OCI-LY1 (cell line): ENCODE results near the gene C19orf33.
A peak's percentile ranks its signal among the peaks of the same experiment; 100 is the strongest.

Source experiments
- H2AFZ ChIP-seq: fragments of 200-600 bp; sonication (generic), shearing (Covaris generic); 2 replicates; pipeline ENCODE4 v1.6.0; 2014; ENCODE audit warnings: antibody characterized with exemption, mild to moderate bottlenecking, low read length
- H3F3A ChIP-seq: fragments of 200-600 bp; sonication (generic), shearing (Covaris generic); 2 replicates; pipeline ENCODE4 v1.6.0; 2014; ENCODE audit warnings: mild to moderate bottlenecking, antibody characterized with exemption, low read length, moderate library complexity; ENCODE audit not compliant: insufficient read depth
- H3K27ac ChIP-seq: fragments of 200-600 bp; sonication (generic); 2 replicates; pipeline ENCODE4 v1.5.1; 2014; ENCODE audit warnings: low read length, mixed run types, mild to moderate bottlenecking, low read depth; ENCODE audit not compliant: poor library complexity, severe bottlenecking
- H3K27me3 ChIP-seq: fragments of 200-600 bp; sonication (generic); 2 replicates; pipeline ENCODE4 v1.6.0; 2014; ENCODE audit warnings: antibody characterized with exemption, mild to moderate bottlenecking, low read length, moderate library complexity; ENCODE audit not compliant: insufficient read depth
- H3K36me3 ChIP-seq: fragments of 200-600 bp; sonication (generic); 2 replicates; pipeline ENCODE4 v1.6.1; 2014; ENCODE audit warnings: mild to moderate bottlenecking, antibody characterized with exemption, low read length, moderate library complexity, mixed read lengths; ENCODE audit not compliant: insufficient read depth
- H3K4me1 ChIP-seq: fragments of 200-600 bp; sonication (generic); 2 replicates; pipeline ENCODE4 v1.5.1; 2014; ENCODE audit warnings: mild to moderate bottlenecking, low read length, moderate library complexity; ENCODE audit not compliant: insufficient read depth, severe bottlenecking
- H3K4me2 ChIP-seq: fragments of 200-600 bp; sonication (generic), shearing (Covaris generic); 2 replicates; pipeline ENCODE4 v1.6.1; 2014; ENCODE audit warnings: low read length
- H3K4me3 ChIP-seq: fragments of 200-600 bp; sonication (generic); 2 replicates; pipeline ENCODE4 v1.5.1; 2014; ENCODE audit warnings: low read length, low read depth, mild to moderate bottlenecking, mixed read lengths; ENCODE audit not compliant: poor library complexity, severe bottlenecking
- H3K79me2 ChIP-seq: fragments of 200-600 bp; shearing (Covaris generic); 2 replicates; pipeline ENCODE4 v1.6.1; 2016; ENCODE audit warnings: mixed run types, low read length, mixed read lengths; ENCODE audit not compliant: insufficient read depth
- H3K9ac ChIP-seq: fragments of 200-600 bp; sonication (generic), shearing (Covaris generic); 2 replicates; pipeline ENCODE4 v1.6.1; 2014; ENCODE audit warnings: mild to moderate bottlenecking, low read length, mixed read lengths
- H3K9me2 ChIP-seq: fragments of 200-600 bp; sonication (generic), shearing (Covaris generic); 2 replicates; pipeline ENCODE4 v1.6.1; 2014; ENCODE audit warnings: low read depth, mild to moderate bottlenecking, low read length, mixed read lengths
- H3K9me3 ChIP-seq: fragments of 200-600 bp; shearing (Covaris generic); 2 replicates; pipeline ENCODE4 v1.6.1; 2014; ENCODE audit warnings: low read length, mixed read lengths
- H4K20me1 ChIP-seq: fragments of 200-600 bp; sonication (generic), shearing (Covaris generic); 2 replicates; pipeline ENCODE4 v1.6.0; 2016; ENCODE audit warnings: mild to moderate bottlenecking, low read length; ENCODE audit not compliant: insufficient read depth
- EZH2 ChIP-seq: fragments of 200-600 bp; sonication (generic), shearing (Covaris generic); IDR thresholded peaks from 2 replicates; pipeline ENCODE4 v1.8.0; 2017; ENCODE audit warnings: borderline replicate concordance, mixed run types, mild to moderate bottlenecking, antibody characterized with exemption, low read length, moderate library complexity, mixed read lengths
- TF ChIP-seq, protein P1 (sequence below): fragments of 200-600 bp; sonication (generic), shearing (Covaris generic); IDR thresholded peaks from 2 replicates; pipeline ENCODE4 v1.5.1; 2017; ENCODE audit warnings: mild to moderate bottlenecking, antibody characterized with exemption, low read length, moderate library complexity, mixed read lengths

Gene C19orf33

GRCh38 chr19:38262585-38263268 is 41.3 kb upstream of the C19orf33 start:
- no peak overlapping the region for H2AFZ ChIP-seq
- no peak overlapping the region for H3K9ac ChIP-seq
- no peaks in the 10 kb centered on the region for H3K27me3 ChIP-seq
- H3K27ac ChIP-seq, result no peak overlapping the region
- no peaks in the 10 kb centered on the region for H3K9me3 ChIP-seq
- H3K4me2 ChIP-seq, result no peak overlapping the region
- TF ChIP-seq, protein P1, sequence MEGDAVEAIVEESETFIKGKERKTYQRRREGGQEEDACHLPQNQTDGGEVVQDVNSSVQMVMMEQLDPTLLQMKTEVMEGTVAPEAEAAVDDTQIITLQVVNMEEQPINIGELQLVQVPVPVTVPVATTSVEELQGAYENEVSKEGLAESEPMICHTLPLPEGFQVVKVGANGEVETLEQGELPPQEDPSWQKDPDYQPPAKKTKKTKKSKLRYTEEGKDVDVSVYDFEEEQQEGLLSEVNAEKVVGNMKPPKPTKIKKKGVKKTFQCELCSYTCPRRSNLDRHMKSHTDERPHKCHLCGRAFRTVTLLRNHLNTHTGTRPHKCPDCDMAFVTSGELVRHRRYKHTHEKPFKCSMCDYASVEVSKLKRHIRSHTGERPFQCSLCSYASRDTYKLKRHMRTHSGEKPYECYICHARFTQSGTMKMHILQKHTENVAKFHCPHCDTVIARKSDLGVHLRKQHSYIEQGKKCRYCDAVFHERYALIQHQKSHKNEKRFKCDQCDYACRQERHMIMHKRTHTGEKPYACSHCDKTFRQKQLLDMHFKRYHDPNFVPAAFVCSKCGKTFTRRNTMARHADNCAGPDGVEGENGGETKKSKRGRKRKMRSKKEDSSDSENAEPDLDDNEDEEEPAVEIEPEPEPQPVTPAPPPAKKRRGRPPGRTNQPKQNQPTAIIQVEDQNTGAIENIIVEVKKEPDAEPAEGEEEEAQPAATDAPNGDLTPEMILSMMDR, result no peak
- no peak for TF ChIP-seq EZH2
- H3K79me2 ChIP-seq, result peaks cover 10% of the 10 kb centered on the region; the same call in 1 of the 2 replicates
- H3K4me1 ChIP-seq, result peaks cover 31% of the 10 kb centered on the region
- H3K4me3 ChIP-seq, result no peak overlapping the region
- no peaks in the 10 kb centered on the region for H3K9me2 ChIP-seq
- no peaks in the 10 kb centered on the region for H3F3A ChIP-seq
- H3K36me3 ChIP-seq, result no peaks in the 10 kb centered on the region
- H4K20me1 ChIP-seq, result no peaks in the 10 kb centered on the region

- Histone ChIP-seq H3K9me3 (no peaks in the 10 kb centered on the region), H3K4me3 (peak overlapping the region; percentile 91), H4K20me1 (no peaks in the 10 kb centered on the region), H3K27me3 (no peaks in the 10 kb centered on the region), H3K27ac (peak overlapping the region; percentile 67), H2AFZ (no peak overlapping the region), H3K4me1 (peaks cover 42% of the 10 kb centered on the region), H3F3A (no peaks in the 10 kb centered on the region), H3K79me2 (peaks cover 10% of the 10 kb centered on the region; the same call in 1 of the 2 replicates), H3K9me2 (no peaks in the 10 kb centered on the region), H3K36me3 (no peaks in the 10 kb centered on the region), H3K4me2 (peak overlapping the region; percentile 88), H3K9ac (peak overlapping the region; percentile 93)
- no peak for TF ChIP-seq EZH2
- TF ChIP-seq, protein P1, result no peak
Observed at GRCh38 chr19:38263689-38264485, 40.2 kb upstream of the C19orf33 start.

- peak within 1 kb of the TSS; percentile 88 for H3K4me2 ChIP-seq
- peaks cover 50% of the 10 kb centered on the region for H3K4me1 ChIP-seq
- H3K27ac ChIP-seq, result peak within 1 kb of the TSS; percentile 90
- no peaks in the 10 kb centered on the region for H4K20me1 ChIP-seq
- H3K79me2 ChIP-seq, result peaks cover 10% of the 10 kb centered on the region; the same call in 1 of the 2 replicates
- H3F3A ChIP-seq, result no peaks in the 10 kb centered on the region
- no peak within 1 kb of the TSS for H2AFZ ChIP-seq
- H3K9me3 ChIP-seq, result no peaks in the 10 kb centered on the region
- no peaks in the 10 kb centered on the region for H3K36me3 ChIP-seq
- no peak for TF ChIP-seq EZH2
- TF ChIP-seq, protein P1, result no peak
- no peaks in the 10 kb centered on the region for H3K9me2 ChIP-seq
- H3K9ac ChIP-seq, result peak within 1 kb of the TSS; percentile 93
- H3K4me3 ChIP-seq, result peak within 1 kb of the TSS; percentile 91
- no peaks in the 10 kb centered on the region for H3K27me3 ChIP-seq
Observed at GRCh38 chr19:38264486-38265212, 39.4 kb upstream of the C19orf33 start, which contains the start of gene SPINT2. Gene SPINT2 (plus strand): TSS chr19:38264573. CDS start chr19:38264893, 320 bp downstream.
